ACC112 (cell line): ENCODE measurements around the gene DDC.
"Not testable (repeated sequence)": the region's sequence is repeated elsewhere in the genome, so short reads cannot be mapped to it uniquely, and the experiment has no call there.

Experiments used
- H2AFZ ChIP-seq: fragments of 200-600 bp; sonication (generic); one replicate; pipeline ENCODE4 v1.6.0; 2017; ENCODE audit warnings: antibody characterized with exemption, low read length; ENCODE audit not compliant: unreplicated experiment
- H3K27ac ChIP-seq: fragments of 200-600 bp; sonication (generic); 2 replicates; pipeline ENCODE4 v1.5.1; 2014; ENCODE audit warnings: low read depth, mild to moderate bottlenecking, antibody characterized with exemption, low read length, moderate library complexity
- H3K27me3 ChIP-seq: fragments of 200-600 bp; sonication (generic); 2 replicates; pipeline ENCODE4 v1.6.1; 2014; ENCODE audit warnings: mild to moderate bottlenecking, antibody characterized with exemption, low read length, moderate library complexity, mixed read lengths; ENCODE audit not compliant: insufficient read depth
- H3K36me3 ChIP-seq: fragments of 200-600 bp; sonication (generic); 2 replicates; pipeline ENCODE4 v1.6.1; 2016; ENCODE audit warnings: mild to moderate bottlenecking, antibody characterized with exemption, low read length, moderate library complexity, mixed read lengths; ENCODE audit not compliant: insufficient read depth
- H3K4me1 ChIP-seq: fragments of 200-600 bp; sonication (generic); one replicate; pipeline ENCODE4 v1.6.1; 2016; ENCODE audit warnings: low read length, mixed read lengths; ENCODE audit not compliant: insufficient read depth, unreplicated experiment, control insufficient read depth
- H3K4me3 ChIP-seq: fragments of 200-600 bp; sonication (generic); 2 replicates; pipeline ENCODE4 v1.5.1; 2014; ENCODE audit warnings: mild to moderate bottlenecking, low read depth, low read length
- H3K79me2 ChIP-seq: fragments of 200-600 bp; sonication (generic); one replicate; pipeline ENCODE4 v1.6.0; 2016; ENCODE audit warnings: low read length; ENCODE audit not compliant: control insufficient read depth, unreplicated experiment, insufficient read depth

The DDC gene

GRCh38 chr7:50555594-50556140 is 9.5 kb downstream of the DDC start:
- Histone ChIP-seq H3K27ac (no peak overlapping the region), H3K27me3 (peaks cover 78% of the 10 kb centered on the region), H2AFZ (no peak overlapping the region), H3K4me3 (no peak overlapping the region), H3K79me2 (no peaks in the 10 kb centered on the region), H3K36me3 (no peaks in the 10 kb centered on the region), H3K4me1 (no peaks in the 10 kb centered on the region)

GRCh38 chr7:50554431-50555322 is 10.5 kb downstream of the DDC start:
- Histone ChIP-seq H3K27me3 (peaks cover 76% of the 10 kb centered on the region), H3K4me1 (no peaks in the 10 kb centered on the region), H3K27ac (no peak overlapping the region), H2AFZ (no peak overlapping the region), H3K4me3 (no peak overlapping the region), H3K79me2 (no peaks in the 10 kb centered on the region), H3K36me3 (no peaks in the 10 kb centered on the region)

- H3K36me3 ChIP-seq: no peaks in the 10 kb centered on the region
- no peaks in the 10 kb centered on the region for H3K79me2 ChIP-seq
- H3K4me3 ChIP-seq: no peak overlapping the region
- peaks cover 73% of the 10 kb centered on the region for H3K27me3 ChIP-seq
- H3K27ac ChIP-seq: no peak overlapping the region
- no peaks in the 10 kb centered on the region for H3K4me1 ChIP-seq
- H2AFZ ChIP-seq: no peak overlapping the region
These were observed 11.2 kb downstream of the DDC start for GRCh38 chr7:50553973-50554372.

DNA sequence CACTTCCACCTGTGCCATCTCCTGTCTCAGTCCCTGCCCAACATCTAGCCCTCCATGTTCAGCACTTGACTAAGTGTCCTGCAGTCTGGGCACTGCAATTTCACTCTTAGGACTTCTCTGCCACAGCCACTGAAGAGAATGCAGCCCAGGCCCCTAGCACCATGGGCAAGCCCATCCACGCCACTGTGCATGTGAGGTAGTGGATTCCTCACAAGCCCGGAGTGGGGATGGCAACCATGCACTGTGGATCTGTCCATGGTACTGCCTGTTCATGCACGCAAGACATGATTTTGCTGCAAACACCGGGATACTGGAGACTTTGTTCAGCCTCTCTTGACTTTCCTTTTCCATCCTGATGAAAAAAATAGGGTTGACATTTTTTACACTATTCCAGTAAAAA is 12.3 kb downstream of the DDC start:
- Histone ChIP-seq H3K36me3 (no peaks in the 10 kb centered on the region), H3K4me1 (no peaks in the 10 kb centered on the region), H2AFZ (no peak overlapping the region), H3K4me3 (no peak overlapping the region), H3K27me3 (peaks cover 73% of the 10 kb centered on the region), H3K27ac (no peak overlapping the region), H3K79me2 (no peaks in the 10 kb centered on the region)

DNA sequence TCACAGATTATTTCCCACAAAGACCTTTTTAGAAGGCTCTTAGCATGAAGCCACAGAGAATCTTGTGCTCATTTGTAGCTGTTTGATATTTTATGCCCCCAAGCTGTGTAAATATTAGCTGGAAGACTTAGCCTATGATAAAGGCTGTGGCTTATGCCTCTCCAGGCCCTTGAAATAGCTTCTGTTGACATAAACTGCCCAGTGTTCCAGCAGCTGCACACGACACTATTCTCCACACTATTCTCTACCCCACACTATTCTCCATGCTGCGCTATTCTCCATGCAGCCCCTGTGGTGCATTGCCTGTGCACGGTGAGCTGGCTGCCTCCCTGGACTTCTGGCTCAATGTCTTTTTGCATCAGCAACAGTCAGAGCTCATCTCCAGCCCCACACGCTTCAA is 13.1 kb downstream of the DDC start:
- no peak overlapping the region for H3K27ac ChIP-seq
- H3K27me3 ChIP-seq: peaks cover 72% of the 10 kb centered on the region
- H3K4me1 ChIP-seq: no peaks in the 10 kb centered on the region
- no peaks in the 10 kb centered on the region for H3K79me2 ChIP-seq
- no peaks in the 10 kb centered on the region for H3K36me3 ChIP-seq
- H3K4me3 ChIP-seq: no peak overlapping the region
- no peak overlapping the region for H2AFZ ChIP-seq

DNA sequence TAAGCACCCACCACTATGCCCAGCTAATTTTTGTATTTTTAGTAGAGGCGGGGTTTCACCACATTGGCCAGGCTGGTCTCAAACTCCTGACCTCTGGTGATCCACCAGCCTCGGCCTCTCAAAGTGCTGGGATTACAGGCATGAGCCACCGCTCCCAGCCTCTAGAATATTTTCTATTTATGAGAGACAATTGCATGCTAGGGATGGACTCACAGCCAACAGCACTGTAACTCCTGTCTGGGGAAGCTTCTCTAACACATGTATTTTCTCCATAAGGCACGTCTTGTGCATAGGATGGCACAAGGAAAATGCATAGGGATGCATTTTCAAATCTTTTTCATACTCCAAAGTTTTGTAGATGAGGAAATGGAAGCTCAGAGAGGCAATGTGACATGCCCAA is 19.6 kb downstream of the DDC start:
- peaks cover 46% of the 10 kb centered on the region for H3K27me3 ChIP-seq
- H2AFZ ChIP-seq, H3K79me2 ChIP-seq, H3K36me3 ChIP-seq, H3K27ac ChIP-seq, H3K4me1 ChIP-seq, H3K4me3 ChIP-seq: not testable (repeated sequence)

GRCh38 chr7:50544992-50545391 is 20.2 kb downstream of the DDC start:
- Histone ChIP-seq H3K36me3 (no peaks in the 10 kb centered on the region), H3K27ac (no peak overlapping the region), H3K4me1 (no peaks in the 10 kb centered on the region), H2AFZ (no peak overlapping the region), H3K27me3 (peaks cover 41% of the 10 kb centered on the region), H3K4me3 (no peak overlapping the region), H3K79me2 (no peaks in the 10 kb centered on the region)

GRCh38 chr7:50543776-50544442 is 21.3 kb downstream of the DDC start:
- Histone ChIP-seq H3K4me3 (no peak overlapping the region), H3K36me3 (no peaks in the 10 kb centered on the region), H3K4me1 (no peaks in the 10 kb centered on the region), H3K79me2 (no peaks in the 10 kb centered on the region), H3K27me3 (peaks cover 33% of the 10 kb centered on the region), H3K27ac (no peak overlapping the region), H2AFZ (no peak overlapping the region)

- H3K4me3 ChIP-seq: no peak overlapping the region
- H3K36me3 ChIP-seq: no peaks in the 10 kb centered on the region
- H3K79me2 ChIP-seq: no peaks in the 10 kb centered on the region
- H3K4me1 ChIP-seq: no peaks in the 10 kb centered on the region
- peaks cover 17% of the 10 kb centered on the region; the same call in 1 of the 2 replicates for H3K27me3 ChIP-seq
- H3K27ac ChIP-seq: no peak overlapping the region
- no peak overlapping the region for H2AFZ ChIP-seq
These were observed 23.1 kb downstream of the DDC start for GRCh38 chr7:50542132-50542531.

GRCh38 chr7:50540785-50541579 is 24.2 kb downstream of the DDC start:
- Histone ChIP-seq H3K27ac (no peak overlapping the region), H2AFZ (no peak overlapping the region), H3K36me3 (no peaks in the 10 kb centered on the region), H3K4me3 (no peak overlapping the region), H3K27me3 (peaks cover 8% of the 10 kb centered on the region; the same call in 1 of the 2 replicates), H3K79me2 (no peaks in the 10 kb centered on the region), H3K4me1 (peaks cover 5% of the 10 kb centered on the region)
